GM18951 (cell line): ENCODE data around the gene NETO1.

Experiments
- POLR2A ChIP-seq: IDR thresholded peaks from 4 replicates; pipeline ENCODE4 v1.6.1; 2011; ENCODE audit warnings: mild to moderate bottlenecking; ENCODE audit not compliant: insufficient read length, insufficient read depth; ENCODE audit errors: extremely low read depth
- in situ Hi-C: fragments of 300-500 bp; cut with MboI; formaldehyde crosslinking; loops from one replicate; pipeline ENCODE4 v1.12.0; 2022; ENCODE audit warnings: low sequenced_read_pairs, mixed read lengths, inconsistent platforms; ENCODE audit not compliant: unreplicated experiment

NETO1 gene

GRCh38 chr18:72867746-72868584, at the start of gene NETO1:
TSS of gene NETO1 (minus strand) at chr18:72867987. CDS start at chr18:72867291, 696 bp downstream.
- no peak for TF ChIP-seq POLR2A

GRCh38 chr18:72910045-72910444, 42.3 kb upstream of the NETO1 start:
- no peak for TF ChIP-seq POLR2A
- in situ Hi-C loops, result loop anchor here (10.0 kb wide), 1 partner anchor 355 kb away; no protein-coding TSS in a partner anchor

More at GRCh38 chr18:72867746-72868584, at the start of gene NETO1:
- in situ Hi-C loops, result no loop called here

- in situ Hi-C loops, result no loop called here
Measured at GRCh38 chr18:72908181-72908580, 40.4 kb upstream of the NETO1 start.

GRCh38 chr18:72903033-72903432, 35.2 kb upstream of the NETO1 start:
- TF ChIP-seq POLR2A, result no peak
- in situ Hi-C loops, result no loop called here

More at GRCh38 chr18:72908181-72908580, 40.4 kb upstream of the NETO1 start:
- no peak for TF ChIP-seq POLR2A

- in situ Hi-C loops, result no loop called here
- TF ChIP-seq POLR2A, result no peak
Measured at GRCh38 chr18:72899338-72899737, 31.6 kb upstream of the NETO1 start.

GRCh38 chr18:72898870-72899269, 31.1 kb upstream of the NETO1 start:
- in situ Hi-C loops, result no loop called here
- no peak for TF ChIP-seq POLR2A

GRCh38 chr18:72895548-72895947, 27.8 kb upstream of the NETO1 start:
- in situ Hi-C loops, result no loop called here
- TF ChIP-seq POLR2A, result no peak

- in situ Hi-C loops, result no loop called here
- no peak for TF ChIP-seq POLR2A
Measured at GRCh38 chr18:72878561-72878960, 10.8 kb upstream of the NETO1 start.

- in situ Hi-C loops, result no loop called here
- TF ChIP-seq POLR2A, result no peak
Measured at GRCh38 chr18:72878143-72878542, 10.4 kb upstream of the NETO1 start.

- in situ Hi-C loops, result no loop called here
- TF ChIP-seq POLR2A, result no peak
Measured at GRCh38 chr18:72871091-72871490, 3.3 kb upstream of the NETO1 start.

- in situ Hi-C loops, result no loop called here
- no peak for TF ChIP-seq POLR2A
Measured at GRCh38 chr18:72869226-72870185, 1.7 kb upstream of the NETO1 start.

GRCh38 chr18:72868585-72869225, 918 bp upstream of the NETO1 start:
- in situ Hi-C loops, result no loop called here
- TF ChIP-seq POLR2A, result no peak
